GM23248 (cell line): ENCODE results near the gene ZSWIM3. TPM values are rescaled to one million over a fixed set of nuclear protein-coding genes. Genes with fewer than 3 reads are reported as not detected.

Source experiments
- DNase-seq: peaks from one replicate; pipeline ENCODE4 v3.0.0-alpha.2; 2015
- H2AFZ ChIP-seq: fragments of 200-600 bp; sonication (generic); 2 replicates; pipeline ENCODE4 v1.6.1; 2016; ENCODE audit warnings: antibody characterized with exemption
- H3F3A ChIP-seq: fragments of 200-600 bp; sonication (generic); 2 replicates; pipeline ENCODE4 v1.6.1; 2016; ENCODE audit warnings: mild to moderate bottlenecking, antibody characterized with exemption, mixed run types; ENCODE audit not compliant: insufficient read depth
- H3K27ac ChIP-seq: fragments of 200-600 bp; sonication (generic); 2 replicates; pipeline ENCODE4 v1.5.1; 2016; ENCODE audit warnings: mild to moderate bottlenecking
- H3K27me3 ChIP-seq: fragments of 200-600 bp; sonication (generic); replicated peaks from 2 replicates; pipeline ENCODE4 v1.6.1; 2016; ENCODE audit warnings: mild to moderate bottlenecking; ENCODE audit not compliant: insufficient read depth
- H3K36me3 ChIP-seq: fragments of 200-600 bp; sonication (generic); 2 replicates; pipeline ENCODE4 v1.6.1; 2016; ENCODE audit warnings: low read depth, mild to moderate bottlenecking
- H3K4me1 ChIP-seq: fragments of 200-600 bp; sonication (generic); 2 replicates; pipeline ENCODE4 v1.6.1; 2016; ENCODE audit warnings: mild to moderate bottlenecking; ENCODE audit not compliant: insufficient read depth
- H3K4me2 ChIP-seq: fragments of 200-600 bp; sonication (generic); one replicate; pipeline ENCODE4 v1.6.1; 2016; ENCODE audit warnings: mild to moderate bottlenecking; ENCODE audit not compliant: unreplicated experiment
- H3K4me3 ChIP-seq: fragments of 200-600 bp; sonication (generic); 2 replicates; pipeline ENCODE4 v1.5.1; 2016; ENCODE audit warnings: mild to moderate bottlenecking
- H3K79me2 ChIP-seq: fragments of 200-600 bp; sonication (generic); 2 replicates; pipeline ENCODE4 v1.6.1; 2016; ENCODE audit warnings: mild to moderate bottlenecking; ENCODE audit not compliant: insufficient read depth
- H3K9ac ChIP-seq: fragments of 200-600 bp; sonication (generic); 2 replicates; pipeline ENCODE4 v1.6.1; 2016; ENCODE audit warnings: mild to moderate bottlenecking
- H3K9me2 ChIP-seq: fragments of 200-600 bp; sonication (generic); 2 replicates; pipeline ENCODE4 v1.6.1; 2016; ENCODE audit warnings: mixed run types, mild to moderate bottlenecking, moderate library complexity; ENCODE audit not compliant: insufficient read depth
- H3K9me3 ChIP-seq: fragments of 200-600 bp; sonication (generic); one replicate; pipeline ENCODE4 v1.6.1; 2017; ENCODE audit warnings: low read depth
- H4K20me1 ChIP-seq: fragments of 200-600 bp; sonication (generic); 2 replicates; pipeline ENCODE4 v1.6.0; 2016; ENCODE audit not compliant: insufficient read depth
- EZH2 ChIP-seq: fragments of 200-600 bp; sonication (generic); IDR thresholded peaks from 2 replicates; pipeline ENCODE4 v1.6.1; 2018; ENCODE audit warnings: antibody characterized with exemption, mild to moderate bottlenecking; ENCODE audit not compliant: insufficient read depth, poor library complexity, severe bottlenecking
- EZH2phosphoT487 ChIP-seq: fragments of 200-600 bp; sonication (generic); IDR thresholded peaks from 2 replicates; pipeline ENCODE4 v1.6.1; 2018; ENCODE audit warnings: antibody characterized with exemption, moderate library complexity, mild to moderate bottlenecking, low read depth; ENCODE audit not compliant: insufficient read depth
- WGBS, 2 experiments: methylation state at CpG; one replicate each; pipeline ENCODE4 v1.1.6; 2015 to 2017; ENCODE audit warnings: low lambda C conversion rate in 2 of 2, low coverage in 1 of 2; ENCODE audit errors: missing lambda C conversion rate in 2 of 2; 5-methylcytosine and 5-hydroxymethylcytosine counted together
- in situ Hi-C: fragments of 300-500 bp; cut with MboI; formaldehyde crosslinking; loops from 2 replicates; pipeline ENCODE4 v1.15.0; 2020
- polyA plus RNA-seq: library from polyadenylated mRNA; unstranded; fragments of >200 nt; fragmentation: Nextera tagmentation; extraction: Ambion mirVana; gene quantifications from 2 replicates; pipeline ENCODE4 v1.2.1, GENCODE V29; 2016
- total RNA-seq: library from RNA; depleted of rRNA; stranded (reverse); fragments of >200 nt; shearing (Covaris generic); gene quantifications from 2 replicates; pipeline ENCODE4 v1.2.3, GENCODE V29; 2014

The ZSWIM3 gene
- total and polyA plus RNA-seq, 2 experiments from 2014 or later = 1.9 to 4.3 TPM

DNA sequence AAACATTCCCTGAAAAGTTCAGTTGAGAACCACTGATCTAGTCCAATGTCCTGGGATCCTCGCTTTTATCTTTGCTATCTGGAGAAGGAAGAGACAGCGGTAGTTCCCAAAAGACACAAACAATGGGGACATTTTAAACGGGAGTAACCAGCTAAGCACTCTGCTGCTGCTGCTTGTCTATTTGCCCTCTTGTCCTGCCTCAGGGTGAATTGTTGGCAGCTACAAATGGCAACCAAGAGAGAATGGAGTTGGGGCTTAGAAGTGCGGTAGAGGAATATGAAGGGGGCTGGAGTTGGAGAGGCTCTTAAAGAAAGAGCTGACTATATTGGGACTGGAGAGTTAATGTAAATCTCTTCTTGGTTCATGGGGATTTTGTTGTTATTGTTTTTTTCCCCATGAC lies 17.2 kb downstream of the ZSWIM3 start:
- Histone ChIP-seq H3K27me3 (no peaks in the 10 kb centered on the region), H3K4me2 (no peak overlapping the region), H3K9me3 (no peaks in the 10 kb centered on the region), H3K36me3 (no peaks in the 10 kb centered on the region), H4K20me1 (no peaks in the 10 kb centered on the region), H2AFZ (no peak overlapping the region), H3K9ac (no peak overlapping the region), H3K79me2 (0 out of 2 replicates have a peak, but pooled peaks cover 3% of the 10 kb centered on the region), H3K4me1 (peaks cover 8% of the 10 kb centered on the region; the same call in 1 of the 2 replicates), H3K9me2 (no peaks in the 10 kb centered on the region), H3F3A (peaks cover 5% of the 10 kb centered on the region; the same call in 1 of the 2 replicates), H3K27ac (no peak overlapping the region), H3K4me3 (no peak overlapping the region)
- 86 to 87% methylated on average over 4 of the region's 4 CpGs for WGBS, 2 experiments
- in situ Hi-C loops = no loop called here
- no peak for DNase-seq
- TF ChIP-seq EZH2phosphoT487 = no peak
- no peak for TF ChIP-seq EZH2

DNA sequence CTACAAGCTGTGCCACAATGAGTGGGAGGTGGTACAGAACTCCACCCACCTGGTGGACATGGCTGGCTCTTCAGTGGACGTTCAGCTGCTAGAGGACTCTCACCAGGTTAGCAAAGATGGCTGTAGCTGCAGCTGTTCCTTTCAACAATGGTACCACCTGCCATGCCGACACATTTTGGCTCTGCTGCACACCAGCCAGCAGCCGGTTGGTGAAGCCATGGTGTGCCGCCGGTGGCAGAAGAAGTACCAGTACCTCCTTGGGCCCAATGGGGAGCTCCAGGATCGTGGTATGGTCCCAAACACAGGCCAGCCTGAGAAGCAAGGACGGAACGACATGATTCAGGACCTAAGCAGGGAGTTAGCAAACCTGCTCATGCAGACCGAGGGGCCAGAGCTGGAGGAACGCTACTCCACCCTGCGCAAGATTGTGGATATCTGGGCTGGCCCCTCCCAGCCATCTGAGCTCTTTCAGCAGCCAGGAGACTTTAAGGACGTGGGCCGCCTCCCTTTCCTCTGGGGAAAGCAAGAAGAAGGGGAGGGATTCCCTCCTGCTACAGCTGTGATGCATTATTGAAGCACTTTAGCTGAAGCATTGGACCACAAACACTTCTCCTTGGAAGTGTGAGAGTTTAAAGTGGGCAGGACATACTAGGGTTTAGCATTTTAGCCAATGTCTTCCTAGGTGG lies 20.8 kb downstream of the ZSWIM3 start:
- H3F3A ChIP-seq = peaks cover 5% of the 10 kb centered on the region; the same call in 1 of the 2 replicates
- no peaks in the 10 kb centered on the region for H4K20me1 ChIP-seq
- TF ChIP-seq EZH2phosphoT487 (no peak), EZH2 (no peak)
- peak overlapping the region; percentile 32; the same call in 1 of the 2 replicates for H2AFZ ChIP-seq
- peaks cover 16% of the 10 kb centered on the region for H3K4me1 ChIP-seq
- H3K36me3 ChIP-seq = 0 out of 2 replicates have a peak, but pooled peaks cover 4% of the 10 kb centered on the region
- WGBS, 2 experiments = 25 to 28% methylated on average over 11 to 13 of the region's 13 CpGs
- no peaks in the 10 kb centered on the region for H3K9me2 ChIP-seq
- no peaks in the 10 kb centered on the region for H3K9me3 ChIP-seq
- peak overlapping the region; percentile 50 for H3K27ac ChIP-seq
- peak overlapping the region; percentile 13 for H3K4me2 ChIP-seq
- no peak overlapping the region for H3K4me3 ChIP-seq
- no peak overlapping the region; the same call in 1 of the 2 replicates for H3K9ac ChIP-seq
- H3K27me3 ChIP-seq = no peaks in the 10 kb centered on the region
- in situ Hi-C loops = no loop called here
- DNase-seq = peak; percentile 78
- peaks cover 19% of the 10 kb centered on the region for H3K79me2 ChIP-seq

DNA sequence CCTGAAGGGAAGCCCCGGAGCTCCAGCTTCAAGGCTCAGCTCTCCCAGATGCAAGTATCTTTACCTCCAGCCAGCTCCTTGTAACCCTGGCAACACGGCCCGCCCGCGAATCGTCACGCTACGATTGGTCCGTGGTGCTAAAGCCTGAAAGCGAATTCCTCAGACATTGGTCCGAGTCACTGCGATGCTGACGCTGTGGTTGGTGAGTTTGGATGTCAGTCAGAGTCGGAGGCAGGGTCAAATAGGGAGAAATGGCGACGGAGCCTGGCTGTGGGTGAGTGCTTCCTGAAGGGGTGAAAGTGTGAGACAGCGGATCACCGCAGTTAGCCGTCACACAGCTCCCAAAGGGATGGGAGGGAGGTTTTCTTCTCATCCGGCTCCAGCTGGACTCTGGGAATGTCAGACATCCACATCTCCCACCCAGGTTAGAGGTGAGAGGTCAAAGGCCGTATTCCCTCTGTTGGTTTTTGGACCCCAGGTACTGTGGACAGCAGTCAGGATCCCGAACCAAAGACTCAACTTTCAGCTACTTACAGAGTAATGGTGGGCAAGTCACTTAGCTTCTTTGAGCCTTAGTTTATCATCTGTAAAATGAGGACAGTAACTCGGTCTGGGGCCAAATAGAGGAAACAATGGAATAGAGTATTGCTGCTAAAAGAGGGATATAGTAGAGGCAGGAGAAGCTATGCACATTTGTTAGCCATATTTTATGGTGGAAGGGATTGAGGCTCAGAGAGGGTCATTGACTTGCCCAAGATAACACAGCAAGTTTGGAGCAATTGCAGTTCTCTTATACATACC lies 23.8 kb downstream of the ZSWIM3 start, which contains the start of gene ZSWIM1:
TSS of gene ZSWIM1 (plus strand) at position 240 of the 801 bp plus-strand sequence. CDS start 1,366 bp downstream, outside the sequence.
- WGBS, 2 experiments = 1 to 2% methylated on average over 23 of the region's 23 CpGs
- in situ Hi-C loops = no loop called here
- DNase-seq = peak; percentile 99

DNA sequence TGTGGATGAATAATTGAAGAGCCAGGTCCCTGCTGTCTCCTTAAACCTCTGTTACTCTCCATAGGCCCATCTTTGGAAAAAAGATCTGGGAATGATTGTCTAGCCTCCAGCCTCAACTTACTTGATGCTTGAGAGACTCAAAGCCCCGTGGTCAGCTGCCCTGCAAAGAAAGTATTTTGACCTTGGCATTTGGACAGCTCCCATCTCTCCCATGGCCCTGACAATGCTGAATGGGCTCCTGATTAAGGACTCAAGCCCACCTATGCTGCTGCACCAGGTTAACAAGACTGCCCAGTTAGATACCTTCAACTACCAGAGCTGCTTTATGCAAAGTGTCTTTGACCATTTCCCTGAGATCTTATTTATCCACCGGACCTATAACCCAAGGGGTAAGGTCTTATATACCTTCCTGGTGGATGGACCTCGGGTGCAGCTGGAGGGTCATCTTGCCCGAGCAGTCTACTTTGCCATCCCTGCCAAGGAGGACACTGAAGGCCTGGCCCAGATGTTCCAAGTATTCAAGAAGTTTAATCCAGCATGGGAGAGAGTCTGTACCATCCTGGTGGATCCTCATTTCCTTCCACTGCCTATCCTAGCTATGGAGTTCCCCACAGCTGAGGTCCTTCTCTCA lies 25.2 kb downstream of the ZSWIM3 start:
- in situ Hi-C loops = no loop called here
- H3F3A ChIP-seq = peaks cover 16% of the 10 kb centered on the region
- peaks cover 27% of the 10 kb centered on the region for H3K4me1 ChIP-seq
- H3K36me3 ChIP-seq = 0 out of 2 replicates have a peak, but pooled peaks cover 4% of the 10 kb centered on the region
- no peak overlapping the region for H2AFZ ChIP-seq
- peaks cover 19% of the 10 kb centered on the region for H3K79me2 ChIP-seq
- peaks cover 3% of the 10 kb centered on the region; the same call in 1 of the 2 replicates for H4K20me1 ChIP-seq
- TF ChIP-seq EZH2phosphoT487 = no peak
- no peak for TF ChIP-seq EZH2
- no peak for DNase-seq
- no peak overlapping the region for H3K4me3 ChIP-seq
- H3K27me3 ChIP-seq = no peaks in the 10 kb centered on the region
- 94 to 98% methylated on average over 4 of the region's 4 CpGs for WGBS, 2 experiments
- H3K9ac ChIP-seq = no peak overlapping the region
- H3K27ac ChIP-seq = no peak overlapping the region
- no peaks in the 10 kb centered on the region for H3K9me3 ChIP-seq
- H3K4me2 ChIP-seq = no peak overlapping the region
- no peaks in the 10 kb centered on the region for H3K9me2 ChIP-seq

More for the DNA sequence above, 23.8 kb downstream of the ZSWIM3 start, which contains the start of gene ZSWIM1:
- Histone ChIP-seq H3K36me3 (0 out of 2 replicates have a peak, but pooled peaks cover 4% of the 10 kb centered on the region), H3K4me2 (peak within 1 kb of the TSS; percentile 99), H3K9me3 (no peaks in the 10 kb centered on the region), H3K27me3 (no peaks in the 10 kb centered on the region), H3K4me1 (peaks cover 27% of the 10 kb centered on the region), H3K9ac (peak within 1 kb of the TSS; percentile 97), H3K79me2 (peaks cover 19% of the 10 kb centered on the region), H4K20me1 (peaks cover 3% of the 10 kb centered on the region; the same call in 1 of the 2 replicates), H3F3A (peaks cover 16% of the 10 kb centered on the region), H3K4me3 (peak within 1 kb of the TSS; percentile 99), H3K27ac (peak within 1 kb of the TSS; percentile 67), H3K9me2 (no peaks in the 10 kb centered on the region), H2AFZ (peak within 1 kb of the TSS; percentile 85)
- no peak for TF ChIP-seq EZH2phosphoT487
- TF ChIP-seq EZH2 = no peak
